Measurements from ENCODE around the gene TRAF7. TPM values are rescaled to one million over a fixed set of nuclear protein-coding genes. Genes with fewer than 3 reads are reported as not detected.

TRAF7 gene
- total RNA-seq, result 70.1 and 85.1 TPM in 2 replicates

DNA sequence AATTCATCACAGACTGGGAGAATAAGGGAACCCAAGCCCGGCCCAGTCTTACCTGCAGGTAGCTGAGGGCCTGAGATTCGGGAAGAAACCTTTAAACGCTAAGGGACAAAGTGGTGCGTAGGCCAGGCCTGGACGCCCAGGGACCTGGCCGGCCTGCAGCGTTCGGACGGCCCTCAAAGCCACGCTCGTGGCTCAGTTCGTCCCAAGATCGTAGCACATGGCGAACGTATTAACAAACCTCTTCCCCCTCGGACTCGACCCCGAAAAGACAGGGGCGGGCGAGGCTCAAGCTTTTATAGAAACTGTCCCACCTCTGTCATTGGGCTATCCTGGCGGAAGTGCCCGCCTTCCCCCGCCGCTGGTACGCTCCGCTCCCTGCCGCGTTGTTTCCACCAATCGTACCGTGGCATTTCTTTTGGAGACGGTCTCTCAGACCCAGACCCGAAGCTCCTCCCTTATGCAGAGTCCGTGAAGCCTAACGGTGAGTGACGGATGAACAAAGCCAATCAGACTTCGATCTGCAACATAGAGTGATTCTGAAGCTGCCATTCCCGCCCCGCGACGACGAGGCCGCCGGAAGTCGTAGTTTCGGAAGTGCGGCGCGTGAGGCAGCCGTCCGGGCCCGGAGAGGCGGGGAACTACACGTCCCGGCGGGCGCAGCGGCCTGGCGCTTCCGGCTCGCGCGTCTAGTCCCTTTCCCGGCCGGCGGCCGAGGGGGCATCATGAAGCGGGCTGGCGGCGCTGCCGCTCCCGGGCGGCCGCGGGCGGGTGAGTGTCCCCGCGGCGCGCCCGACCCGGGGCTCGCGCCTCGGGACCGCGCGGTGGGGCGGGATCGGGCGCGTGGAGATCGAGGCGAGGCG is at the start of gene TRAF7:
Gene TRAF7 (plus strand): TSS at position 692 of the 860 bp plus-strand sequence. CDS start 8,139 bp downstream, outside the sequence.

DNA sequence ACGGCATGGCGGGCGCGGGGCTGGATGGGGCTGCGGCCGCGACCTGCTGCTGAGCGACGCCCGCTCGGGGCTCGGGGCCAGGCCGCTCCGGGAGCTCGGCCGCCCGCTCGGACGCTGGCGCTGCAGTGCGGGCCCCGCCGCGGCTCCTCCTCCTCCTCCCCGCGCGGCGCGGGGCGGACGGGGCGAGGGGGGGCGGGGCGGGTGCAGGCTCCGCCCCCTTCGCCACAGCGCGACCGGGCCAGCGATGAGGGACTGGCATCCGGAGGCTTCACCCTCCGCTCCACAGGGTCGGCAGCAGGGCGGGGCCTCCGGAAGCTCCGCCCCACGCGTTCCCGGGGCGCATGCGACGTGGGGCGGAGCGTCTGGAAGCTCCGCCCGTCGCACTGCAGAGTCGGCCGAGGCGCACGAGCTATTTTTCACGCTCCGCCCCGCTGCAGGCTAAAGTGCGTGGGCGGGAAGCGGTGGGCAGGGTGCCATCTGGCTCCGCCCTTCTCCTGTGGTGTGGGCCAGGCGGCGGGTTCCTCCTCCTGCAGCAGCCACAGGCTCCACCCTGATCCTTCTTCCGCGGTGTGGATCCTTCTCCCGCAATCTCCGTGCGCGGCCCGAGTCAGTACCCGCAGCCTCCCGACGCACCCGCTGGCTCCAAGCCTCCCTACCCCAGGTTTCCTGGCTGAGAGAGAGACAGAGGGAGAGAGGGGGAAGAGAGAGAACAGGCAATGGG is 19.7 kb upstream of the TRAF7 start, which contains the start of gene PKD1:
Gene PKD1 (minus strand): TSS at position 129 of the 721 bp plus-strand sequence. CDS start 209 bp downstream, outside the sequence.

DNA sequence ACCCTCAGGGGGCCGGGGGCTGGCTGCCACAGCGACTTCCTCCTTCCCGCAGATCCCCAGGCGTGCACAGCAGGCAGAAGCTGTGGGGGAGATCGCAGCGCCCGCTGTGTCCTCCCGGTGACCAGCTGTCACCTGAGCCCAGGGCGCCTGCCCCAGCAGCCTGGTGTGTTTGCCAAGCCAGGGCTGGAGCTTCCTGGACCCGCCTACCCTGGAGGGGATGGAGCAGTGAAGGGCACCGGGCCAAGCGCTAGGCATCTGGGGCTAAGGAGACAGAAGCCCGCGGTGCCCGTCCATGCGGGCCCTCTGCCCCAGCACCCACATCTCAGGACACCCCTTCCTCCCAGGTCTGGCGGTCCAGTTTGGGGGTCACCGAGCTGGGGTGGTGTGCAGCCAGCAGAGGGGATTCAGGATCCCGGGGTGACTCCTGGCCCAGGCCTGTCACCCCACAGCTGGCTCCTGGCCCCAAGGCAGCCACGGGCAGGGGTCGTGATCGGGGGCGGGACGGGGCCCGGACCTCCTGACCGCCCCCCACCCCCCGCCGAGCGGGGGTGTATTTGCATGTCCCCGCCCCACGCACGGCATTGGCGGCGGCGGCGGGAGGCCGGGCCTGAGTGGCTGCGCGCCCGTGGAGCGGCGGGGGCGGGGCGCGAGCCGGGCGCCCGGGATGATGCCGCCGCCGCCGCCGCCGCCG is 7.5 kb upstream of the TRAF7 start, which contains the start of gene RAB26:
Gene RAB26 (plus strand): TSS at position 645 of the 691 bp plus-strand sequence. CDS start 159 bp downstream, outside the sequence.

DNA sequence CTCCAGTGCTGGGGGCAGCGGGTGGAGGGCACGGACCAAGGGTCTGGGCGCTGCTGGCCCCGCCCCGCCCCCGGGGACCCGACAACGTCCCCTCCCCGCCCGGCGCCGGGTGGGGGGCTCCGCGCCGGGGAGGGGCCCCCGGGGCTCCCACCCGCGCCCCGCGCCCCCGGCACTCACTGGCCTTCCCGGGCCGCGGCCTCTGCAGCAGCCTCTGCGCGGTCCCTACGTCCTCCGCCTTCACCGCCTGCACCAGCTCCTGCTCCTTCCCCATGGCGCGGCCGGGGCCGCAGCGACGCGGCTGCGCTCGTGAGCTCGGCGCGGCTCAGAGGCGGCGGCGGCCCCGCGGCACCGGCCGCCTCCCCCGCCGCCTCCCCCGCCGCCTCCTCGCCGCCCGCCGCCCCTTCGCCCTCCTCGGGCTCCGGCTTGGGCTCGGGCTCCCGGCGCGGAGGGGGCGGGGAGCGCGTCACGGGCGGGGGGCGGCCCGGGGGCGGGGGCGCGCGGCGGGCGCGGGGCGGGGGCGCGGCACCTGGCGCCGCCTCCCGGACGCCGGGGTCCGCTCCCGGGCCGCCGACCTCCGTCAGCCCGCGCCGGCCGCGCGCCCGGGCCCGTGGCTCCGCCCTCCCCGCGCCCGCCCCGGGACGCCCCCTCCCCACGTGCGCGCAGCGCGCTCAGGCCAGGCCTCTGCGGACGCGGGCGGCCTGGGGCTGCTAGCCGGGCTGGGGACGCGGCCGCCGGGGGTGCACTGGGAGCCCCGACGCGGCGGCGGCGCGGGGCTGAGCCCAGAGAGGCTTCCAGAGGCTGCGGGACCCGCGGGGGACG is 40.8 kb downstream of the TRAF7 start, which contains the start of gene CASKIN1:
Gene CASKIN1 (minus strand): TSS at position 444 of the 819 bp plus-strand sequence. CDS start 173 bp downstream, at position 271.

DNA sequence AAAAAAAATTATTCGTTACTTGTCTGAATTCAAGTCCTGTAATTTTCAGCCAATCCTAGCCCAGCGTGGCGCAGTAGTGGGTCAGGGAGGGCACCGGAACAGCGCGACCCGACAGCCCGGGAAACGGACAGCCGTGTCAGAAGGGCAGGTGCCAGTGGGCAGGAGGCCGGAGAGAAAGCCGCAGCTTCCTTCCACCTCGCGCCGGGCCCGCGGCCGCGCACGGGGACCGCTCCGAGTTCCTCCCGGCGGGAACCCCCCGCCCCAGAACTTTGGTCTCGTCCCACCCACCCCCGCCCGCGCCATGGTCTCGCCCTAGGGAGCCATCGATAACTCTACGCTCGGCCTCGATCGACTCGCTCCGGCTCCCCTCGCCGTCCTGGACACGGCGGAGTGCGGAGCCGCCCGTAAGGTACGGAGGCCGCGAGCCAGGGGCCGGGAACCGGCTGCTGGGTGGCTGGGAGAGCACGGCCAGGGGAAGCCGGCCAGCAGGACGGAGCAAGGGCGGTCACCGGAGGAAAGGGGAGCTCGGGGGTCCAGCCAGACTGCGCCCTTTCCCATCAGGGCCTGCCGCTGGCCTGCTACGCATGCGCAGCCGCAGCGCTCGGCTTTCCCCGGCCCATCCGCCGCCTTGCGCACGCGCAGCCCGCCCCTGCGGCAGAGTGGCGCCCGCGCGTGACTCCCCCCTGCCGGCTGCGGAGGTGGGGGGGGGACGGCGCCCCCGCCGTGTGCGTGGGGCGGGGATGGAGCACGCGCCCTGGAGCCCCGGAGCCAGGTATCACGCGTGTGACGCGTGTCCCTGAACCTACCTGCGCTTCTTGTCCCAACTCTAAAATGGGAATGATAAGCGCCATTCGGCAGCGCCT is 49.8 kb downstream of the TRAF7 start, which contains the start of gene MLST8:
Gene MLST8 (plus strand): TSS at position 351 of the 863 bp plus-strand sequence. CDS start 632 bp downstream, outside the sequence.

DNA sequence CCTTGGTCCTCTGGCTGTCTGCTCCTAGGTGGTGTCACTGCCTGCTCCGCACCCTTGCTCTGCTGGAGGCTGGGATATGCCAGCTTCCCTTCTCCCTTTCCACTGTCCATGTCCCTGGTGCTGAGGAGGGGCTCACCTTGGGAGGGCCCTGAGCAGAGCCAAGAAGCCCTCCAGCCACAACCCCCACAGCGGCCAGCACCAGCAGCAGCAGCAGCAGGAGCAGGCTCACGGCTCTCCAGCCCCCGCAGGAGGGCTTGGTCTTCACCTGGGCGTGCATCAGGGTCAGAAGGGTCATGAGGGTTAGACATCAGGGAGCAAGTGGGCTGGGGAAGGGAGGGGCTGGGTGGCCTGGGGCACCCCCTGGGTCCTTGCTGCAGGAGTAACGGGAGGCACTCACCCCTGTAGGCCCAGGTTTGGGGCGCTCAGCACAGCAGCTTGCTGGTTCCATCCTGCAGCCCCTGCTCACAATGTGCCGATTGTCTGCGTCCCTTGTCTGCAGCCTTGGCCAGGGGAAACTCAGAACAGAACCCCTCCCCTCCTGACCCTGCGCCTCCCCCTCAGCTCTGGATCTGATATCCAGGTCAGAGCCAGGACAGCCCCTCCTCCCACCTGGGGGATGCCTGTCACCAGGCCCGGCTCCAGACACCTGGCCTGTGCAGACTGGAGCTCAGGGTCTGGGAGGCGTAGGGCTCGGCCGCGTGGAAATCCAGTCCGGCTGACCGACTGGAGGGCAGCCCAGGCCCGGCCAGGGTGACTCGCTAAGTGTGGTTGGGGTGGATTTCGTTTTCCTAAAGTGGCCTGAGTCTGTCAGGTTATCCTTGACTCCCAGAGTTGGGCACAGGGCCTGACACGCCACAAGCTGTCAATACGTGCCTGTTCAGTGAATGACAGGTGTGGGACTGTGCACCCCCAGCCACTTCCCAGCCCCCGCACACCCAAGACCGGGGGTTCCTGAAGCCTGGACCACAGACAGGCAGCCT is 55.1 kb downstream of the TRAF7 start, which contains the start of gene BRICD5:
Gene BRICD5 (minus strand): TSS at position 478 of the 980 bp plus-strand sequence. CDS start 30 bp downstream, at position 448.

DNA sequence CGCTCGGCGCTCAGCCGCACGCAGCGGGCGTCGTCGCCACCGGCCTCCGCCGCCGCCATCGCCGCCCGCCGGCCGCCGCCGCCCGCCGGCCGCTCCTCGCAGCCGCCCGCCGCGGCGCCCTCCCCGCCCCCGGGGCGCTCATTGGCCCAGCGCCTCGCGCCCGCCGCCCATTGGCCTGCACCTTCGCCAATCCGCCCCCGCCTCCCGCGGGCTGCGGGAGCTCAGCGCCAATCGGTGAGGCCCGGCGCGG is 59.1 kb downstream of the TRAF7 start, which contains the start of gene PGP:
Gene PGP (minus strand): TSS at position 122 of the 250 bp plus-strand sequence. CDS start 63 bp downstream, at position 59.

DNA sequence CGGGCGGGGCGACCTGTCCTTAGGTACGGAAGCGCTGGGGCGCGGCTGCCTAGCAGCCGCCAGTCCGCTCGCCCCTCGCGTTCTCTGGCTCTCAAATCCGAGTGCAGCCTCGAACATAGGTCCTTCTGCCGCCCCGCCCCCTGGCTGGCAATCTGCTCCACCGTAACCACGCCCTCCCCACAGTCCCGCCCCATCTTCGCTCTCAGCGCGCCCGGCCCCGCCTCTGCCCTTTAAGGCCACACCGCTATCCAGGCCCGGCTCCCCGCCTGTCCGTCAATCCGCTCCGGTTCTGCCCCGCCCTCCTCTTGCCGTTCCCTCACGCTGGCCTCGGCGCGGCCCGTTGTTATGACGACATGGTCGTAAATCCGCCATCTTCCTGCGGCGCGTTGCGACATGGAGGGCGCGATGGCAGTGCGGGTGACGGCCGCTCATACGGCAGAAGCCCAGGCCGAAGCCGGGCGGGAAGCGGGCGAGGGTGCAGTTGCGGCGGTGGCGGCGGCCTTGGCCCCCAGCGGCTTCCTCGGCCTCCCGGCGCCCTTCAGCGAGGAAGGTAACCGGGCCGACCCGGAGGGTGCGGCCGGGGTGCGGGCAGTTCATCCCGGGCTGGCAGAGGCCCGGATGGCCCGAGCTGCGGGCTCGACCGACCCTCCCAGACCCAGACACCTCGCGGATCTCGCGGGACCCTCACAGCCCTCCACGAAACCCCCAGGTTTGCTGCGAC is 67.8 kb downstream of the TRAF7 start, which contains the start of gene E4F1:
Gene E4F1 (plus strand): TSS at position 371 of the 721 bp plus-strand sequence. CDS start 23 bp downstream, at position 394.

Other genes with a start within 250 kb of the TRAF7 start
- gene HS3ST6, start 237.4 kb upstream of the TRAF7 start, total RNA-seq, result not detected in 2 replicates
- gene MSRB1, start 212.6 kb upstream of the TRAF7 start, total RNA-seq, result 6.3 and 6.4 TPM in 2 replicates
- 0.55 TPM in 1 of 2 replicates, not detected in the other for gene RPL3L, start 201.1 kb upstream of the TRAF7 start, total RNA-seq
- 168 and 283 TPM in 2 replicates for gene NDUFB10, start 196.2 kb upstream of the TRAF7 start, total RNA-seq
- 4,608 and 4,861 TPM in 2 replicates for gene RPS2, start 191.0 kb upstream of the TRAF7 start, total RNA-seq
- 0.16 TPM in 1 of 2 replicates, not detected in the other for gene RNF151, start 188.9 kb upstream of the TRAF7 start, total RNA-seq
- 85.0 and 114 TPM in 2 replicates for gene TBL3, start 183.7 kb upstream of the TRAF7 start, total RNA-seq
- gene NOXO1, start 174.3 kb upstream of the TRAF7 start, total RNA-seq, result 1.2 and 2.1 TPM in 2 replicates
- gene GFER, start 171.6 kb upstream of the TRAF7 start, total RNA-seq, result 21.3 and 23.3 TPM in 2 replicates
- 0.68 and 5.4 TPM in 2 replicates for gene SYNGR3, start 165.8 kb upstream of the TRAF7 start, total RNA-seq
- 62.8 and 87.5 TPM in 2 replicates for gene ZNF598, start 146.0 kb upstream of the TRAF7 start, total RNA-seq
- 0.68 TPM in 1 of 2 replicates, not detected in the other for gene NPW, start 136.0 kb upstream of the TRAF7 start, total RNA-seq
- gene NHERF2, start 128.9 kb upstream of the TRAF7 start, total RNA-seq, result 7.6 and 7.9 TPM in 2 replicates
- 23.2 and 40.5 TPM in 2 replicates for gene NTHL1, start 107.9 kb upstream of the TRAF7 start, total RNA-seq
- 22.3 and 23.4 TPM in 2 replicates for gene TSC2, start 107.8 kb upstream of the TRAF7 start, total RNA-seq
- gene PKD1, start 19.9 kb upstream of the TRAF7 start, total RNA-seq, result 44.1 and 44.7 TPM in 2 replicates
- not detected in 2 replicates for gene RAB26, start 7.2 kb upstream of the TRAF7 start, total RNA-seq
- gene CASKIN1, start 40.8 kb downstream of the TRAF7 start, total RNA-seq, result under 0.01 and 0.16 TPM in 2 replicates
- gene MLST8, start 49.7 kb downstream of the TRAF7 start, total RNA-seq, result 94.2 and 110 TPM in 2 replicates
- gene BRICD5, start 55.1 kb downstream of the TRAF7 start, total RNA-seq, result 0.55 and 2.0 TPM in 2 replicates
- gene PGP, start 59.1 kb downstream of the TRAF7 start, total RNA-seq, result 18.6 and 24.5 TPM in 2 replicates
- gene E4F1, start 67.8 kb downstream of the TRAF7 start, total RNA-seq, result 24.7 and 29.4 TPM in 2 replicates
- gene DNASE1L2, start 80.7 kb downstream of the TRAF7 start, total RNA-seq, result 0.78 TPM in 1 of 2 replicates, not detected in the other
- gene ECI1, start 95.8 kb downstream of the TRAF7 start, total RNA-seq, result 58.9 and 66.1 TPM in 2 replicates
- 162 and 206 TPM in 2 replicates for gene RNPS1, start 112.3 kb downstream of the TRAF7 start, total RNA-seq
- gene ABCA3, start 184.9 kb downstream of the TRAF7 start, total RNA-seq, result 0.16 TPM in 1 of 2 replicates, not detected in the other